Epithelial cell of proximal tubule (primary cell): ENCODE measurements around the gene C5. TPM values are rescaled to one million over a fixed set of nuclear protein-coding genes. Genes with fewer than 3 reads are reported as not detected.

Experiments used
- DNase-seq: peaks from one replicate; pipeline ENCODE4 v3.0.0-alpha.2; 2011; ENCODE audit warnings: low read depth
- H3K4me3 ChIP-seq: 2 replicates; pipeline ENCODE4 v1.5.1; 2011; ENCODE audit warnings: low read depth, mild to moderate bottlenecking, low read length
- total RNA-seq: library from RNA; depleted of rRNA; stranded (reverse); fragments of >200 nt; gene quantifications from 2 replicates; pipeline ENCODE4 v1.2.3, GENCODE V29; 2015
- TF ChIP-seq, protein P1 (sequence below): conservative IDR thresholded peaks from 2 replicates; pipeline ENCODE4 v1.5.1; 2012; ENCODE audit warnings: low read depth, mild to moderate bottlenecking, low read length

C5 gene
- total RNA-seq, 1 donor from 2014 or later: 0.52 TPM

DNA sequence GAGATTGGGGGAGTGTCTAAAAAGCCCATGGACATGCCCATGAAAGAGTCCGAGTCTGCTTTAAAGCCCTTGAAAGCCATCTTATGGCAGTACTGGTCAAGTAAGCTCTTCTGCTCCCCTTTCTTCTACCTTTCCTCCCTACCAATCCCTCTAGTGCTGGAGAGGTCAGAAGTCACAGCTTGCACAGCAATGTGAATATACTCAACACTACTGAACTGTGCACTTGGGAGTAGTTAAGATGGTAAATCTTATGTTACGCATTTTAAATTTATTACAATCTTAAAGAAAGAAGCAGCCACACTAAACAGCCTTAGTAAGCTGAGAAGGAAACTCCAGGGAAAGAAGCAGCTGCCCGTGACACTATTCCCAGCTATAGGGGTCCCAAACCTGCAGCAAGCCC is 111.2 kb downstream of the C5 start:
- DNase-seq: no peak
- H3K4me3 ChIP-seq: no peak overlapping the region
- TF ChIP-seq, protein P1, sequence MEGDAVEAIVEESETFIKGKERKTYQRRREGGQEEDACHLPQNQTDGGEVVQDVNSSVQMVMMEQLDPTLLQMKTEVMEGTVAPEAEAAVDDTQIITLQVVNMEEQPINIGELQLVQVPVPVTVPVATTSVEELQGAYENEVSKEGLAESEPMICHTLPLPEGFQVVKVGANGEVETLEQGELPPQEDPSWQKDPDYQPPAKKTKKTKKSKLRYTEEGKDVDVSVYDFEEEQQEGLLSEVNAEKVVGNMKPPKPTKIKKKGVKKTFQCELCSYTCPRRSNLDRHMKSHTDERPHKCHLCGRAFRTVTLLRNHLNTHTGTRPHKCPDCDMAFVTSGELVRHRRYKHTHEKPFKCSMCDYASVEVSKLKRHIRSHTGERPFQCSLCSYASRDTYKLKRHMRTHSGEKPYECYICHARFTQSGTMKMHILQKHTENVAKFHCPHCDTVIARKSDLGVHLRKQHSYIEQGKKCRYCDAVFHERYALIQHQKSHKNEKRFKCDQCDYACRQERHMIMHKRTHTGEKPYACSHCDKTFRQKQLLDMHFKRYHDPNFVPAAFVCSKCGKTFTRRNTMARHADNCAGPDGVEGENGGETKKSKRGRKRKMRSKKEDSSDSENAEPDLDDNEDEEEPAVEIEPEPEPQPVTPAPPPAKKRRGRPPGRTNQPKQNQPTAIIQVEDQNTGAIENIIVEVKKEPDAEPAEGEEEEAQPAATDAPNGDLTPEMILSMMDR: no peak

DNA sequence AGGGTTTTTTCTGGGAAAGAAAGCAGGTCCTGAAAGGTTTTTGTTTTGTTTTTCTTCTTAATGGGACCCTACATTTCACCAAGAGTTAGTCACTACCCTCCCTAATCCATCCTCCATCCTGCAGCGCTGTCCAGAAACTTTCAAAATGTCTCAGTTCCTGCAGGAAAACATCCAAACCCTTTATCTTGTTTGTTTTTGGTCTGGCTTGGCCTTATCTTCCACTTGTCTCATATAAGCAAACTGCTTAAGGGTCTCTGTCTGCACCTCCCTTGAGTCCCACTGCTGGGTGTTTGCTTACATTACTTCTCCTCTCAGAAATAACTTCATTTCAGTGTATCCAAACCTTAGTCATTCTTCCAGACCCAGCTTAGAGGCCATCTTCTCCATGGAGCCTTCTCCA is 112.5 kb downstream of the C5 start:
- H3K4me3 ChIP-seq: no peak overlapping the region
- no peak for DNase-seq
- TF ChIP-seq, protein P1: no peak

DNA sequence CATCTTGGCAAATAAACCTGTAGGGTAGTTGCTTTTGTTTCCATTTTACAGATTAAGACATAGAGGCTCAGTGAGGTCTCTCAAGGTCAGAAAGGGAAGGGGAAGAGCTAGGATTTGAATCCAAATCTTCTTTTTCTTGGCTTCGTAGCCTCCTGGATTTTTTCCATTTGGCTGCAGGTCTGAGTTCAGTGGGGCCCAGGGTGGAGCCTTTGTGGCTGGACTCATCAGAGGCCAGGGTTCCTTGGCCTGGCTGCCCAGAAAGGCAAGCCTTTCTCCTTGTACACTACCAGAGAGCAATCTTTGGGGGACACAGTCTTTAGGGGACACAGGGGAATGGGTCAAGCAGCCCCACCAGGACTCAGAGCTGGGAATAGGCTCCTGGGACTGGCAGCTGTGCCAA is 112.9 kb downstream of the C5 start:
- no peak for DNase-seq
- TF ChIP-seq, protein P1: no peak
- no peak overlapping the region for H3K4me3 ChIP-seq

- TF ChIP-seq, protein P1: no peak
- no peak for DNase-seq
- no peak overlapping the region for H3K4me3 ChIP-seq
Observed at GRCh38 chr9:120936764-120937122, 113.3 kb downstream of the C5 start.

GRCh38 chr9:120936011-120936763 is 113.9 kb downstream of the C5 start:
- DNase-seq: peak; percentile 71
- H3K4me3 ChIP-seq: peak overlapping the region; percentile 33
- TF ChIP-seq, protein P1: peak; percentile 99

DNA sequence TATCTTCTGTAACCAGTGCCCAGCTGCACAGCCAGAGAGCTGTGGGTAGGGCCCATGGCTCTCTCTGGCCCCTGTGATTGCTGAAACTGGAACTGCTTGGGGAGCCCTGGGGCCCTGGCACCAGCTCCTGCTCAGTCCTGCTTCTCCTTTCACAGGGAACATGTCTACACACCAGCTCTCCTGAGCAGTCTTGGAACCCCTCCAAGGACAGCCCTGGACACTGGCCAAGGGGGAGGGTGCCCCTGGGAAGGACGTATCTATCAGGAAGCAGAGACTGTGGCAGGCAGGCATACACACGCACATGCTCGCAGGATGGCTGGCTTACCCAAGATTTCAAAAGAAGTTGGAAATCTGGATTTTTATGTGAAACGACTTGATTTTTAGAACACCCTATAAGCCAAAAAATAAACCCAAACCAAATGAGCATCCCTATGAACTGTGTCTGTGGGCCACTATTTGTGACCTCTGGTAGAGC is 114.7 kb downstream of the C5 start:
- peak; percentile 68 for DNase-seq
- TF ChIP-seq, protein P1: no peak
- no peak overlapping the region for H3K4me3 ChIP-seq

GRCh38 chr9:120934281-120934680 is 115.8 kb downstream of the C5 start:
- TF ChIP-seq, protein P1: no peak
- DNase-seq: no peak
- no peak overlapping the region for H3K4me3 ChIP-seq
